ENCODE data around the gene RNLS.

GRCh38 chr10:88456730-88457129 lies 126.4 kb downstream of the RNLS start:
- TF ChIP-seq CTCF (IDR thresholded peaks at IDR 0.05): no peak
- no peak for TF ChIP-seq POLR2A (IDR thresholded peaks at IDR 0.05)

Data from thyroid gland (tissue), 4 donors.